ENCODE data around the gene PGLYRP1. TPM values are rescaled to one million over a fixed set of nuclear protein-coding genes. Genes with fewer than 3 reads are reported as not detected.

PGLYRP1 gene
- polyA plus RNA-seq, 1 of the 3 experiments (the other 2 are of a cell fraction), result not detected

- no peaks in the 10 kb centered on the region for H3K79me2 ChIP-seq (ENCODE audit: insufficient read depth)
- TF ChIP-seq FOSL2 (IDR thresholded peaks at IDR 0.05; ENCODE audit: borderline replicate concordance, low read depth), result no peak
- TF ChIP-seq YY1 (IDR thresholded peaks at IDR 0.05; ENCODE audit: low read depth), result no peak
- no peak for TF ChIP-seq TAF1 (IDR thresholded peaks at IDR 0.05; ENCODE audit: borderline replicate concordance, low read depth, low read length)
- TF ChIP-seq FOXJ3 (CRISPR knock-in tag; IDR thresholded peaks at IDR 0.05), result no peak
- TF ChIP-seq EZH2phosphoT487 (IDR thresholded peaks at IDR 0.05; ENCODE audit: borderline replicate concordance, low read depth), result no peak
- no peak for TF ChIP-seq FOXM1 (IDR thresholded peaks at IDR 0.05; ENCODE audit: low read depth)
- no peak for TF ChIP-seq NRF1 (IDR thresholded peaks at IDR 0.05; ENCODE audit: low read depth, low read length)
- no peak for TF ChIP-seq EP300 (IDR thresholded peaks at IDR 0.05; ENCODE audit: borderline replicate concordance in 1 of 2, low read depth in 1 of 2, low read length in 1 of 2)
- TF ChIP-seq CTCF (IDR thresholded peaks at IDR 0.05), result no peak
- TF ChIP-seq REST (IDR thresholded peaks at IDR 0.05; ENCODE audit: low read depth, low read length), result no peak
- TF ChIP-seq ZBTB33 (IDR thresholded peaks at IDR 0.05; ENCODE audit: borderline replicate concordance, low read depth), result no peak
- no peak for TF ChIP-seq ELF1 (IDR thresholded peaks at IDR 0.05)
- TF ChIP-seq MEF2A (IDR thresholded peaks at IDR 0.05; ENCODE audit: borderline replicate concordance, low read depth), result no peak
- no peak for TF ChIP-seq POLR2AphosphoS5 (IDR thresholded peaks at IDR 0.05; ENCODE audit: low read depth, low read length)
- no peak for TF ChIP-seq SMC3 (IDR thresholded peaks at IDR 0.05; ENCODE audit: low read depth, low read length)
- no peak for TF ChIP-seq RFX5 (IDR thresholded peaks at IDR 0.05; ENCODE audit: low read length)
- no peak for TF ChIP-seq RXRA (IDR thresholded peaks at IDR 0.05; ENCODE audit: borderline replicate concordance, low read depth)
- TF ChIP-seq TCF12 (IDR thresholded peaks at IDR 0.05), result no peak
- TF ChIP-seq RCOR1 (IDR thresholded peaks at IDR 0.05; ENCODE audit: low read length), result no peak
- no peak for TF ChIP-seq JUND (IDR thresholded peaks at IDR 0.05)
- no peak for DNase-seq
- no peak overlapping the region for H3K9ac ChIP-seq
- H3K4me3 ChIP-seq (ENCODE audit: low read depth in 2 of 2, low read length in 1 of 2), result no peak overlapping the region
- ChIA-PET CTCF (interaction anchor here (0.6 to 3.7 kb wide), 5 partner anchors 7 to 241 kb away, joined by 3 to 20 read pairs (median 6); no protein-coding TSS in a partner anchor), POLR2A (no interaction called here)
- H3K4me2 ChIP-seq, result no peak overlapping the region
- peaks cover 15% of the 10 kb centered on the region for H3F3A ChIP-seq (replicated peaks; ENCODE audit: insufficient read depth)
- 83% methylated on average over 11 of the region's 11 CpGs for WGBS (ENCODE audit: low lambda C conversion rate)
- no peaks in the 10 kb centered on the region for H3K27me3 ChIP-seq (ENCODE audit: insufficient read depth)
- no peak overlapping the region for H2AFZ ChIP-seq (ENCODE audit: low read depth)
- no peaks in the 10 kb centered on the region for H3K36me3 ChIP-seq (replicated peaks in 1 of 2; ENCODE audit: control insufficient read depth in 1 of 2, insufficient read depth in 2 of 2, low read length in 1 of 2)
- H3K9me2 ChIP-seq, result no peaks in the 10 kb centered on the region
- H3K9me3 ChIP-seq, result no peaks in the 10 kb centered on the region
- no peak overlapping the region for H3K27ac ChIP-seq (ENCODE audit: low read depth in 2 of 2, low read length in 1 of 2)
- peaks cover 16% of the 10 kb centered on the region for H4K20me1 ChIP-seq (ENCODE audit: insufficient read depth)
- H3K4me1 ChIP-seq (ENCODE audit: control insufficient read depth in 1 of 2, insufficient read depth in 2 of 2, low read depth in 1 of 2, low read length in 1 of 2), result no peaks in the 10 kb centered on the region
Measured at GRCh38 chr19:46023311-46023779, 492 bp upstream of the PGLYRP1 start.
